Esophagus squamous epithelium (tissue), 5 donors: ENCODE results near the gene MAP3K7CL. TPM values are rescaled to one million over a fixed set of nuclear protein-coding genes. Genes with fewer than 3 reads are reported as not detected.
"Not testable (repeated sequence)": the region's sequence is repeated elsewhere in the genome, so short reads cannot be mapped to it uniquely, and the experiment has no call there.

Source experiments
- DNase-seq: peaks from one replicate; lab custom pipeline; 2025; lab: John Stamatoyannopoulos, UW
- H3K27ac ChIP-seq, 4 donors: fragments of 200-600 bp; sonication (generic); one replicate each; pipeline ENCODE4 v1.5.1; 2016 to 2019; ENCODE audit warnings: mild to moderate bottlenecking in 1 of 4
- H3K27me3 ChIP-seq, 4 donors: fragments of 200-600 bp; sonication (generic); 1 replicate in 3 of 4; 2 replicates in 1 of 4; pipeline versions ENCODE4 v1.5.1 to v1.6.0; 2017 to 2021; ENCODE audit warnings: antibody characterized with exemption in 1 of 4
- H3K36me3 ChIP-seq, 3 donors: fragments of 200-600 bp; sonication (generic); one replicate each; pipeline ENCODE4 v1.5.1; 2016 to 2019
- H3K4me1 ChIP-seq, 3 donors: fragments of 200-600 bp; sonication (generic); one replicate each; pipeline ENCODE4 v1.5.1; 2017 to 2019
- H3K4me3 ChIP-seq, 4 donors: fragments of 200-600 bp; sonication (generic); 1 replicate in 3 of 4; 2 replicates in 1 of 4; pipeline ENCODE4 v1.5.1; 2016 to 2019; ENCODE audit warnings: mild to moderate bottlenecking in 2 of 4, moderate library complexity in 1 of 4
- H3K9me3 ChIP-seq, 3 donors: fragments of 200-600 bp; sonication (generic); one replicate each; pipeline ENCODE4 v1.5.1; 2016 to 2019
- CTCF ChIP-seq, 6 experiments: fragments of 450-650 bp in 4 of 6; fragments of 200-600 bp in 2 of 6; sonication (generic) in 2 of 6; IDR thresholded peaks; one replicate each; pipeline ENCODE4 v1.5.1; 2016 to 2019; ENCODE audit warnings: antibody characterized with exemption in 6 of 6, mild to moderate bottlenecking in 4 of 6, moderate library complexity in 4 of 6
- POLR2A ChIP-seq, 4 donors: fragments of 450-650 bp; IDR thresholded peaks; one replicate each; pipeline ENCODE4 v1.6.1; 2017; ENCODE audit warnings: antibody characterized with exemption in 4 of 4, mild to moderate bottlenecking in 4 of 4, moderate library complexity in 3 of 4
- WGBS, 2 donors: methylation state at CpG; one replicate each; pipeline ENCODE4 v1.1.5; 2018; 5-methylcytosine and 5-hydroxymethylcytosine counted together
- intact Hi-C: fragments of 100-400 bp; cut with DNase I; formaldehyde crosslinking; loops from one replicate; pipeline ENCODE4 v1.15.0; 2022
- total RNA-seq, 4 donors: library from RNA; depleted of rRNA; stranded (reverse); fragments of >200 nt; gene quantifications; one replicate each; pipeline ENCODE4 v1.1.0, GENCODE V29; 2016
- donor health status: DM: yes; HTN: yes; CAD: no.

The MAP3K7CL gene
- total RNA-seq, 4 donors from 2014 or later, result 1.7 to 7.8 (median 6.9) TPM

GRCh38 chr21:29155933-29156260 lies 25.5 kb downstream of the MAP3K7CL start:
- no peak for TF ChIP-seq POLR2A (IDR thresholded peaks at IDR 0.05)
- TF ChIP-seq CTCF (IDR thresholded peaks at IDR 0.05), result no peak
- 69 to 73% methylated on average over 2 of the region's 2 CpGs for WGBS, 2 donors
- Histone ChIP-seq H3K9me3 (no peaks in the 10 kb centered on the region), H3K27ac (peak overlapping the region; percentile 26 to 59 (median 50)), H3K36me3 (no peaks in the 10 kb centered on the region), H3K4me3 (peak overlapping the region in 2 of 4 donors; percentile 28 to 53), H3K27me3 (no peaks in the 10 kb centered on the region), H3K4me1 (peaks cover 0 to 21% (median 0%) of the 10 kb centered on the region in 3 donors)
- no peak for DNase-seq
- intact Hi-C loops, result no loop called here

- DNase-seq, result no peak
- no peak overlapping the region for H3K4me3 ChIP-seq
- H3K4me1 ChIP-seq, result peaks cover 0 to 21% (median 0%) of the 10 kb centered on the region in 3 donors
- no peaks in the 10 kb centered on the region for H3K36me3 ChIP-seq
- no peaks in the 10 kb centered on the region for H3K27me3 ChIP-seq
- WGBS, 2 donors, result 84 to 85% methylated on average over 2 of the region's 2 CpGs
- no peak overlapping the region for H3K27ac ChIP-seq
- no peaks in the 10 kb centered on the region for H3K9me3 ChIP-seq
- intact Hi-C loops, result no loop called here
- TF ChIP-seq POLR2A (IDR thresholded peaks at IDR 0.05) (no peak), CTCF (IDR thresholded peaks at IDR 0.05) (no peak)
Measured at GRCh38 chr21:29157080-29157479, 26.6 kb downstream of the MAP3K7CL start.

- DNase-seq, result no peak
- Histone ChIP-seq H3K4me1 (peaks cover 0 to 28% (median 0%) of the 10 kb centered on the region in 3 donors), H3K9me3 (no peaks in the 10 kb centered on the region), H3K27ac (no peak overlapping the region), H3K4me3 (no peak overlapping the region), H3K36me3 (no peaks in the 10 kb centered on the region), H3K27me3 (no peaks in the 10 kb centered on the region)
- 84 to 85% methylated on average over 2 to 4 of the region's 4 CpGs for WGBS, 2 donors
- intact Hi-C loops, result loop anchor here (5.0 kb wide), 2 partner anchors 137 to 212 kb away; partner anchors contain the start of gene BACH1
- TF ChIP-seq POLR2A (IDR thresholded peaks at IDR 0.05) (no peak), CTCF (IDR thresholded peaks at IDR 0.05) (no peak)
Measured at GRCh38 chr21:29159842-29160241, 29.4 kb downstream of the MAP3K7CL start.

GRCh38 chr21:29162825-29163224 lies 32.4 kb downstream of the MAP3K7CL start:
- not testable (repeated sequence) for H3K4me3 ChIP-seq, H3K36me3 ChIP-seq, DNase-seq, H3K9me3 ChIP-seq, H3K27me3 ChIP-seq
- WGBS, 2 donors, result 46 to 51% methylated on average over 9 of the region's 9 CpGs
- intact Hi-C loops, result loop anchor here (5.0 kb wide), 2 partner anchors 134 to 209 kb away; partner anchors contain the start of gene BACH1
- Histone ChIP-seq H3K27ac (peak overlapping the region in 3 of 4 donors; percentile 53 to 54 (median 53)), H3K4me1 (peaks cover 0 to 18% (median 0%) of the 10 kb centered on the region in 3 donors)

GRCh38 chr21:29163341-29164115 lies 33.1 kb downstream of the MAP3K7CL start:
- H3K9me3 ChIP-seq, result no peaks in the 10 kb centered on the region
- intact Hi-C loops, result loop anchor here (5.0 kb wide), 2 partner anchors 134 to 209 kb away; partner anchors contain the start of gene BACH1
- H3K27me3 ChIP-seq, result no peaks in the 10 kb centered on the region
- peaks cover 0 to 25% (median 0%) of the 10 kb centered on the region in 3 donors for H3K4me1 ChIP-seq
- 76 to 82% methylated on average over 9 of the region's 9 CpGs for WGBS, 2 donors
- TF ChIP-seq CTCF (IDR thresholded peaks at IDR 0.05), result no peak
- TF ChIP-seq POLR2A (IDR thresholded peaks at IDR 0.05), result no peak
- no peaks in the 10 kb centered on the region for H3K36me3 ChIP-seq
- no peak for DNase-seq
- no peak overlapping the region for H3K4me3 ChIP-seq
- peak overlapping the region in 3 of 4 donors; percentile 53 to 54 (median 53) for H3K27ac ChIP-seq
